Gastroesophageal sphincter (tissue), 4 donors: ENCODE results near the gene TTYH3. TPM values are rescaled to one million over a fixed set of nuclear protein-coding genes. Genes with fewer than 3 reads are reported as not detected.

Experiments used
- ATAC-seq: fragments of 150-250 bp; one replicate; pipeline ENCODE4 v1.9.1; 2016; ENCODE audit warnings: mild to moderate bottlenecking, moderate library complexity
- H3K27ac ChIP-seq, 4 donors: fragments of 200-600 bp; sonication (generic) in 3 of 4; 1 replicate in 3 of 4; 2 replicates in 1 of 4; pipeline ENCODE4 v1.5.1; 2016 to 2019
- H3K27me3 ChIP-seq: fragments of 200-600 bp; sonication (generic); one replicate; pipeline ENCODE4 v1.5.1; 2019
- H3K36me3 ChIP-seq, 2 donors: fragments of 200-600 bp; sonication (generic); one replicate each; pipeline ENCODE4 v1.5.1; 2019; ENCODE audit warnings: control low read depth in 1 of 2
- H3K4me1 ChIP-seq, 3 donors: fragments of 200-600 bp; sonication (generic); 1 replicate in 2 of 3; 2 replicates in 1 of 3; pipeline ENCODE4 v1.5.1; 2016 to 2019; ENCODE audit warnings: control low read depth in 2 of 3
- H3K4me3 ChIP-seq, 2 donors: fragments of 200-600 bp; sonication (generic); one replicate each; pipeline ENCODE4 v1.5.1; 2019; ENCODE audit warnings: mild to moderate bottlenecking in 1 of 2, moderate library complexity in 1 of 2
- H3K9me3 ChIP-seq, 3 donors: fragments of 200-600 bp; sonication (generic); one replicate each; pipeline ENCODE4 v1.5.1; 2017 to 2019; ENCODE audit warnings: control low read depth in 2 of 3
- CTCF ChIP-seq, 4 experiments: fragments of 200-600 bp in 2 of 4; fragments of 450-650 bp in 2 of 4; sonication (generic) in 1 of 4; IDR thresholded peaks; one replicate each; pipeline ENCODE4 v1.5.1; 2017 to 2019; ENCODE audit warnings: antibody characterized with exemption in 4 of 4, mild to moderate bottlenecking in 2 of 4, moderate library complexity in 2 of 4
- EP300 ChIP-seq: sonication (generic); formaldehyde crosslinking; IDR thresholded peaks from one replicate; pipeline ENCODE4 v1.6.1; 2017; ENCODE audit warnings: antibody characterized with exemption, mild to moderate bottlenecking
- POLR2A ChIP-seq, 2 donors: fragments of 450-650 bp; IDR thresholded peaks; one replicate each; pipeline ENCODE4 v1.6.1; 2017; ENCODE audit warnings: antibody characterized with exemption in 2 of 2, mild to moderate bottlenecking in 2 of 2, moderate library complexity in 1 of 2
- POLR2AphosphoS5 ChIP-seq: sonication (generic); formaldehyde crosslinking; IDR thresholded peaks from one replicate; pipeline ENCODE4 v1.6.1; 2017; ENCODE audit warnings: antibody characterized with exemption
- WGBS, 2 donors: methylation state at CpG; one replicate each; pipeline ENCODE4 v1.1.5; 2018; ENCODE audit warnings: low coverage in 1 of 2; 5-methylcytosine and 5-hydroxymethylcytosine counted together
- total RNA-seq, 4 donors: library from RNA; depleted of rRNA; stranded (reverse); fragments of >200 nt; gene quantifications; one replicate each; pipeline ENCODE4 v1.1.0, GENCODE V29; 2016

TTYH3 gene
- total RNA-seq, 4 donors from 2014 or later, result 11.2 to 29.8 (median 16.9) TPM

DNA sequence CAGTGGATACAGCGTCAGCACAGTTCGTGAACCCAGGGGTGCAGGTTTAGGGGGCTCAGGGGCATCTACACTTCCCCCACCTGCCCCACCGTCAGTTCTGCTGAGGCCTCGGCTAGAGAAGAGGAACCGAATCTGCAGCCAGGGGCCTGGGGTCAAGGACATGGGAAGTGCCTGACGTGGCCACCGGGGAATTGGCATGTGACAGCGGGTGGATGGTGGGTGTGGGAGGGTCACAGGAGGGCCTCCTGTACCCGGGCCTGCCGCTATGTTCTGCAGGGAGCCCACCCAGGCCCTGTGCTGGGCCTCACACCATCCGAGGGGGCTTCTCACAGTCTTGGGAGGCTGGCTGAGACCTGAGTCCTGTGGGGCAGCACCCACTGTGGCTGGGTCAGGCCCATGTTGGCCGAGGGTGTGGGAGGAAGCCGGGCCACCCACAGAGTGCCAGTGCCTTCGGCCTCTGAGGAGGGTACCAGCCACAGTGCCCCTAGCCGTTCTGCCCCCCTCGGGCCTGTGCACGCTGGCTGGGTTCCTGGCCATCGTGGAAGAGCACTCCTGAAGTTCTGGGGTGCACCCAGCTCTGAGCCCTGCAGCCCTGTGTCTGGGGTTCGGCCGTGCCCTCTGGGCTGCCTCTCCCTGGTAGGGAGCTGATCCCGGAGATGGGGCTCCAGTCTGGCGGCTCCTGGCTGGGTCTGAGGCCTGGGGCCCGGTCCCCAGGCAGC, 5.9 kb downstream of the TTYH3 start:
- Histone ChIP-seq H3K36me3 (no peaks in the 10 kb centered on the region), H3K9me3 (no peaks in the 10 kb centered on the region), H3K27me3 (no peaks in the 10 kb centered on the region), H3K27ac (peak overlapping the region in 3 of 4 donors; percentile 54 to 86 (median 56)), H3K4me3 (no peak overlapping the region), H3K4me1 (peaks cover 0 to 96% (median 42%) of the 10 kb centered on the region in 3 donors)
- WGBS, 2 donors, result no CpG with 5 or more reads among the region's 23 CpGs
- ATAC-seq, result no peak
- TF ChIP-seq POLR2A (IDR thresholded peaks at IDR 0.05) (no peak), CTCF (IDR thresholded peaks at IDR 0.05) (no peak), POLR2AphosphoS5 (no peak), EP300 (no peak)

GRCh38 chr7:2638224-2638991, 6.6 kb downstream of the TTYH3 start:
- TF ChIP-seq POLR2A (IDR thresholded peaks at IDR 0.05) (no peak), CTCF (IDR thresholded peaks at IDR 0.05) (no peak), POLR2AphosphoS5 (no peak), EP300 (no peak)
- Histone ChIP-seq H3K4me3 (no peak overlapping the region), H3K27ac (peak overlapping the region in 3 of 4 donors; percentile 54 to 86 (median 56)), H3K9me3 (no peaks in the 10 kb centered on the region), H3K27me3 (no peaks in the 10 kb centered on the region), H3K36me3 (no peaks in the 10 kb centered on the region), H3K4me1 (peaks cover 0 to 90% (median 37%) of the 10 kb centered on the region in 3 donors)
- ATAC-seq, result no peak
- WGBS, 2 donors, result no CpG with 5 or more reads among the region's 34 CpGs

DNA sequence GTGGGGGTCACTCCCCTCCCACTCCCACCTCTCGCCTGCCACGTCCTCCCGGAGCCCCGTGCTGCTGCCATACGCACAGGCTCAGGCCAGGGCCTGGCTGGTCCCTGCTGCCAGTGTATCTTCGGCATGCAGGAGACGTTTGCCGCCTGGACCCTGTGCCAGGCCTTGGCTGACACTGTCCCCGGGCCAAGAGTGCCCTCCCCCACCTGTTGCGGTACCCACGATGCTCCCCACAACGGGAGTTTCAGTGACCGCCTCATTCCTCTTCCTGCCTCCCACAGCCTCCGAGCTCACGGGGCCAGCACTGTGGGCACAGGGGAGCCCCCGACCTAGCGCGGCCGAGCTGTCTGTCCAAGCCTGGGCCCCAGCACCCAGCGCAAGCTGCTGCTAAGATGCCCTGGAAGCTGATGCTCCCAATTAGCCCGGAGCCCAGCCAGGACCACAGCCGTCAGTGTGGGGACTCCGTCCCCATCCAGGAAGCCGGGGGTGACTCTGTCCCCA, 7.4 kb downstream of the TTYH3 start:
- Histone ChIP-seq H3K9me3 (no peaks in the 10 kb centered on the region), H3K4me3 (no peak overlapping the region), H3K36me3 (no peaks in the 10 kb centered on the region), H3K27ac (peak overlapping the region in 2 of 4 donors; percentile 56 to 86), H3K27me3 (no peaks in the 10 kb centered on the region), H3K4me1 (peaks cover 0 to 90% (median 33%) of the 10 kb centered on the region in 3 donors)
- ATAC-seq, result no peak
- WGBS, 2 donors, result 80% methylated on average over 2 of the region's 24 CpGs; no CpG with 5 or more reads in 1 of the 2 donors
- no peak for TF ChIP-seq POLR2AphosphoS5
- no peak for TF ChIP-seq POLR2A (IDR thresholded peaks at IDR 0.05)
- no peak for TF ChIP-seq CTCF (IDR thresholded peaks at IDR 0.05)
- no peak for TF ChIP-seq EP300

DNA sequence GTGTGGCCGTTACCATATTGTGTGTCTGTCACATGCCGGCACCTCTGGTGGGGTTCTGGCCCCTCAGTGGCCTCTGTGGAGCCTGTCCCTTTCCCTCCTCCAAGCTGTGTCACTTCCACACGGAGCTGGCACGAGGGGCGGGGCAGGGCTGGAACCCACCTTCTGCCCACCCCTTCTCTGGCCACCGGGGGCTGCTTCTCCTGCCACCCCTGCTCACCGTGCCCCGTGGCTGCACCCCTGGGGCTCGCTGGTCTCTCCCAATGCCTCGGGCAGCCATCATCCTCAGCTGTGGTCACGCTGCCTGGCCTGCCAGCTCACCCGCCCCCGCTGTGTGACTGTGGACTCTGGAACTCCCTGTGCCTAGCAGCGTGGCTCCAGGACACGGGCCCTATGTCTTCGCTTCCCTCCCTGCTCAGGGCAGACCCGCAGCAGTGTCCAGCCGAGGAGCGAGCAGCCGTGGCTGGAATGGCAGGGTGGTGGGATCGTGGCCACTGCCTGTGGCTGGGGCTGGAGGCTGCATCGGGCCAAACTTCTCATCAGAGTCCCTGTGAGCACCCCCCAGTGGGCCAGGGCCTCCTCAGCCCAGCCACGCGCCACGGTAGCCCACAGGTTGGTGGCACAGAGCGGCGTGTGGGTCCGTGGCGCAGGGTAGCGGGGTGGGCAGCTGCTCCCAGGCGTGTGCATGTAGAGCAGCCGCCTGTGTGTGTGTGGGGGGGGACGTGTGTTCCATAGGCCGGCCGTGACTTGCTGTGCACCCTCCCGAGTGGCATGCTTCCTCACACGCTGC, 8.1 kb downstream of the TTYH3 start:
- H3K4me3 ChIP-seq, result no peak overlapping the region
- peak overlapping the region in 1 of 4 donors; percentile 86 for H3K27ac ChIP-seq
- no peaks in the 10 kb centered on the region for H3K27me3 ChIP-seq
- no peaks in the 10 kb centered on the region for H3K9me3 ChIP-seq
- WGBS, 2 donors, result 100% methylated on average over 2 of the region's 37 CpGs; no CpG with 5 or more reads in 1 of the 2 donors
- H3K36me3 ChIP-seq, result no peaks in the 10 kb centered on the region
- no peak for TF ChIP-seq POLR2A (IDR thresholded peaks at IDR 0.05)
- no peak for TF ChIP-seq POLR2AphosphoS5
- TF ChIP-seq EP300, result no peak
- TF ChIP-seq CTCF (IDR thresholded peaks at IDR 0.05), result no peak
- H3K4me1 ChIP-seq, result peaks cover 0 to 90% (median 36%) of the 10 kb centered on the region in 3 donors
- no peak for ATAC-seq
